GM12865 (cell line): ENCODE measurements around the gene B3GNT7.

Experiments
- DNase-seq: peaks from one replicate; pipeline ENCODE4 v3.0.0; 2010; ENCODE audit warnings: low read depth
- H3K4me3 ChIP-seq: 2 replicates; pipeline ENCODE4 v1.5.1; 2011; ENCODE audit warnings: mild to moderate bottlenecking, low read depth, low read length, control low read depth
- TF ChIP-seq, protein P1 (sequence below): IDR thresholded peaks from 2 replicates; pipeline ENCODE4 v1.5.1; 2011; ENCODE audit warnings: low read length, control low read depth, low read depth, inconsistent platforms; ENCODE audit not compliant: insufficient read depth; ENCODE audit errors: missing control alignments

The B3GNT7 gene

DNA sequence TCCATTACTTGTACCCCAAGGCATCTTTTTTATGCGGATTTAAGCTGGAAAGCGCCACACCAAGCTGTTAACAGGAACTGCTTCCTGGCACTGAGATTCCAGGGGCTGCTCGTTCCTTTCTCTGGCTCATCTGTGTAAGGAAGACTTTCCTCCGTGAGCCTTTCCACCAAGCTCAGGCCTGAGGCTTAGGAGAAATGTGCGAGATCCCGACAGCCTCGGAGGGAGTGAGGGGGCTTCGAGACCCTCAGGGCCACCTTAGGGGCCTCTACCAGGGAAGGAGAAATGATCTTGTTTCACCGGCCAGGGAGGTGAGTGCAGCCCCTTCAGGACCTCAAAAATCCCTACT lies 17.1 kb downstream of the B3GNT7 start:
- DNase-seq: no peak
- TF ChIP-seq, protein P1, sequence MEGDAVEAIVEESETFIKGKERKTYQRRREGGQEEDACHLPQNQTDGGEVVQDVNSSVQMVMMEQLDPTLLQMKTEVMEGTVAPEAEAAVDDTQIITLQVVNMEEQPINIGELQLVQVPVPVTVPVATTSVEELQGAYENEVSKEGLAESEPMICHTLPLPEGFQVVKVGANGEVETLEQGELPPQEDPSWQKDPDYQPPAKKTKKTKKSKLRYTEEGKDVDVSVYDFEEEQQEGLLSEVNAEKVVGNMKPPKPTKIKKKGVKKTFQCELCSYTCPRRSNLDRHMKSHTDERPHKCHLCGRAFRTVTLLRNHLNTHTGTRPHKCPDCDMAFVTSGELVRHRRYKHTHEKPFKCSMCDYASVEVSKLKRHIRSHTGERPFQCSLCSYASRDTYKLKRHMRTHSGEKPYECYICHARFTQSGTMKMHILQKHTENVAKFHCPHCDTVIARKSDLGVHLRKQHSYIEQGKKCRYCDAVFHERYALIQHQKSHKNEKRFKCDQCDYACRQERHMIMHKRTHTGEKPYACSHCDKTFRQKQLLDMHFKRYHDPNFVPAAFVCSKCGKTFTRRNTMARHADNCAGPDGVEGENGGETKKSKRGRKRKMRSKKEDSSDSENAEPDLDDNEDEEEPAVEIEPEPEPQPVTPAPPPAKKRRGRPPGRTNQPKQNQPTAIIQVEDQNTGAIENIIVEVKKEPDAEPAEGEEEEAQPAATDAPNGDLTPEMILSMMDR: no peak
- peak overlapping the region; percentile 19; the same call in 1 of the 2 replicates for H3K4me3 ChIP-seq

DNA sequence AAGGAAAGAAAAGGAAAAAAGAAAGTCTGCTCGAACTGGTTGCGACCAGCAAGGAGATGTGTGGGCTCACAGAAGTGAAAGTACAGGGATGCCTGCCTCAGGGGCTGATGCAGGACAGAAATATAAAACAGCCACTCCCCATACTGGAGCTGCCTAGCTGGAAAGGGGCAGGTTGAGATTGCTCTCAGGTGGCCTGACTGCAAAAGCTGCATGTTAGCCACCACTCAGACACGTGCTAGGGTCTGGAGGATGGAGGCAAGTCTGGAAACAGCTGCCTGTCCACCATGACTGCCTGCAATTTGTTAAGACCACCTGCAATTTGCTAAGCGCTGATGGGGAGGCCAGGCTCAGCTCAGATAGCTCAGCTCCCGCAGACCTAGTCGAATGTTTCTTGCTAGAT lies 17.9 kb downstream of the B3GNT7 start:
- TF ChIP-seq, protein P1: no peak
- H3K4me3 ChIP-seq: no peak overlapping the region
- DNase-seq: no peak

DNA sequence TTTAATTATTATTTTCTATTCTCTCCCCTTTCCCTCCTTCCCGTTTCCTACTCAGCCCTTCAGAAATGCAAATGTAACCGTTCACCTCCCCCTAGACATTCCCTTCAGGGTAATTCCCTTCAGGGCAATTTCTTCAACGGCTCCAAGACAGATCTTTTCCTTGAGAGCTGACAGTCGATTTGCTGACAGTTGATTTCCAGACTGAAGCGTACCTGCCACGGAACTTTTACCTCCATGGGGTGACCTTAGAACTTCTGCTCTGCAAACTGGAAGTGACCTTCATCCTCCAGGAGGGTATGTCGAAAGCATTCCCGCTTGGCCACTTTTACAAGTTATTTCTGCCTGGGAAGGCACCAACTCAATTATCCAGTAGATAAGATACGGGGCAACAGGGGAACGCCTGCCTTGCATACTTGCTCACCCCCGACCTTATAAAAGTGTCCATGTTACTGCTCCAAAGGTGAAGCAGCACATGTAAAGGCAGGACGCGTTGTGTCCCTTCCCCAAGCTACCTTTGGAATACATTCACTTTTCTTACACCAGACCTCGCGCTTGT lies 18.5 kb downstream of the B3GNT7 start:
- no peak for DNase-seq
- H3K4me3 ChIP-seq: no peak overlapping the region
- TF ChIP-seq, protein P1: no peak

DNA sequence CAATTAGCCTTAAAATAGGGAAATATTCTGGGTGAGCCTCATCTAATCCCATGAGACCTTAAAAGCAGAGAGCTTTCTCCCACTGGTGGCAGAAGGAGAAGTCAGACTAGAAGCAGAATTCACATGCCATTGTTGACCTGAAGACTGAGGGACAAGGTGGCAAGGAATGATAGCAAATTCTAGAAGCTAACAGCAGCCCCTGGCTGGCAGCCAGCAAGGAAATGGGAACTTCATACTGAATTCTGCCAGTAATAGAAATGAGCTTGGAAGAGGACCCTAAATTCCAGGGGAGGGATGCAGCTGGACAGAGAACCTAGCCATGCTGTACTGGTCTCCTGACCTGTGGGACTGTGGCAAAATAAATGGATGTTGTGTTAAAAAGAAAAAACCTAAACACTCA lies 19.5 kb downstream of the B3GNT7 start:
- TF ChIP-seq, protein P1: no peak
- H3K4me3 ChIP-seq: no peak overlapping the region
- DNase-seq: no peak

DNA sequence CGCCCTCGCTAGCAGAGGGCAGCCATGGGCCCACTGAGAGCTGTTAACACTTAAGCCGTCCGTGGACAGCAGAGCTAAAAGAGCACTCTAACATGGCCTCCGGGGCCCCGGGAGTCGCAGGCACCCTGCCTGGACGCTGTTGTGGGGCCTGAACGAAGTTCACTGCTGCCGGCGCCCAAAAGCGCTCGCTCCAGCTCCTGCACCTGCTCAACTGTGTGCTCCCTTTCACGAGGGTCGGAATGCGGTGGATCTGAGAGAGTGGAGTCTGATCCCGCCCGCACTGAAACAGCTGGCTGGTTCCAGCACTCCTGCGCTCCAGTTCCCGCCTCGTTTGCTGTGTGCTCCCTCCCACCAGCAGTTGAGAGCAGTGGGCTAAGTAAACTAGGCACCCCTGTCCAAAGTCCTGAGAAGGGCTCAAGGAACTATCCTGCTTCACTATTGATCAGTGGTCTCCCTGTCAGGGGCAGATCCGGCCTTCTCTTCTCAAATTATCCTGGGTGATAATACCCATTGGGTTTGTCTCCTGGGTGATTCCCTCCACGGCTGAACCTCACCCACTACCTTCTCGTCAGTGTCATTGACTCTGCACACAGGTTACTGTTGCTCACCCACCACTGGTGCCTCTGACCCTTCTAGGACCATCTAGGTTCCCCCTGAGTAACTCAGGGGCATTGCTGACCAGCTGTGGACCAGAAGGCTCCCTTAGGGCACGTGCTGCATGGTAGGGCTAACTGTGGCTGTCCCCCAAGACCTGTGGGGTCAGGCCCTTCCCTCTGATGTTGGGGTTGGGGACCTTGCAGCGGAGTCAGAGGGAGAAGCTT lies 23.5 kb downstream of the B3GNT7 start:
- no peak for DNase-seq
- H3K4me3 ChIP-seq: no peak overlapping the region
- TF ChIP-seq, protein P1: no peak

DNA sequence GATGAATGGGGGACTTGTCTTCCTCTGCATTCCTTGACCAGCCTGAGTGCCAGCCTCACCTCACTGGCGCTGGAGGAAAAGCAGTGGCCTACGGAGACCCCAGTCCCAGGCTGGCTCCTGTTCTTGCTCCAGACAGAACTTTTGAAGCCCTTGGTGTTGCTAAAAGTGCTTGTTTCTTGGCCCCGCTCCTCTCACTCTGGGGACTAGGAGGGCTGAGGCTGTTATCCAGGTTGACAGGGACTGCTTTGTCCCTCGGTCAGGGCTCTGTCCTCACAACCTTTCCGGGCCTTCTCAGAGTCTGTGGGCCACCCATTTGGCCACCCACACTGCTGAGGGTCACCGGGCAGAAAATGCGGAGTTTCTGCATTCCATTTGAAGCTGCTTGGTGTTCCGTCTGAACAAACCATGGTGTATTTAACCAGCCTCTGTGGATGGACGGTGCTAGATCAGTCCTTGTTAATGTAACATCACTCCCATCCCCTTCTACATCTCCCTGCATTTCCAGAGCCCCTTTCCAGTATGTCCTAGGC lies 25.6 kb downstream of the B3GNT7 start:
- H3K4me3 ChIP-seq: no peak overlapping the region
- DNase-seq: no peak
- TF ChIP-seq, protein P1: no peak

DNA sequence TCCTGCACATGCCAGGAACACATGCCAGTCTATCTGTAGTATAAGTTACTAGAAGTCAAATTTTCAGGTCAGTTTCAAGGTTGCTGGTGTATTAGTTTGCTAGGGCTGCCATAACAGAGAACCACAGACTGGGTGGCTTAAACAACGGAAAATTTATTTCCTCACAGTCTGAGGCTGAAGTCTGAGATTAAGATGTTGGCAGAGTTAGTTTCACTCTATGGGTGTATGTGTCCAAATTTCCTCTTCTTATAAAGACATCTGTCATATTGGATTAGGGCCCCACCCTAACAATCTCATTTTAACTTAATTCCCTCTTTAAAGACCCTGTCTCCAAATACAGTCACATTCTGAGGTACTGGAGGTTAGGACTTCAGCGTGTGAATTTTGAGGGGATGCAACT lies 26.5 kb downstream of the B3GNT7 start:
- DNase-seq: no peak
- no peak overlapping the region for H3K4me3 ChIP-seq
- TF ChIP-seq, protein P1: no peak
